Effector memory CD8-positive, alpha-beta T cell (primary cell): ENCODE measurements around the gene SAMD3.
A peak's percentile ranks its signal among the peaks of the same experiment; 100 is the strongest.
"Not testable (repeated sequence)": the region's sequence is repeated elsewhere in the genome, so short reads cannot be mapped to it uniquely, and the experiment has no call there.

Experiments used
- ATAC-seq: fragments of 150-1000 bp; cut with Tn5 transposase; replicated peaks from 2 replicates; pipeline ENCODE4 v1.10.0; 2021; ENCODE audit warnings: mild to moderate bottlenecking, moderate library complexity
- DNase-seq, 3 experiments: peaks; one replicate each; pipeline ENCODE4 v3.0.0; 2021
- H3K27ac Mint-ChIP-seq, 2 donors: one replicate each; pipeline ENCODE4 v1.8.0; 2022; ENCODE audit warnings: mild to moderate bottlenecking in 2 of 2, mixed read lengths in 2 of 2, moderate library complexity in 2 of 2
- H3K27me3 Mint-ChIP-seq, 2 donors: one replicate each; pipeline ENCODE4 v1.8.0; 2022; ENCODE audit warnings: mixed read lengths in 2 of 2
- H3K36me3 Mint-ChIP-seq: one replicate; pipeline ENCODE4 v1.8.0; 2022; ENCODE audit warnings: mild to moderate bottlenecking, moderate library complexity, mixed read lengths; ENCODE audit not compliant: insufficient read depth
- H3K4me1 Mint-ChIP-seq, 2 donors: one replicate each; pipeline ENCODE4 v1.8.0; 2022; ENCODE audit warnings: low read depth in 2 of 2, mixed read lengths in 2 of 2
- H3K4me3 Mint-ChIP-seq, 2 donors: one replicate each; pipeline ENCODE4 v1.8.0; 2022; ENCODE audit warnings: mild to moderate bottlenecking in 2 of 2, mixed read lengths in 2 of 2, moderate library complexity in 2 of 2
- H3K9me3 Mint-ChIP-seq, 2 donors: one replicate each; pipeline ENCODE4 v1.8.0; 2022; ENCODE audit warnings: mixed read lengths in 2 of 2

The SAMD3 gene

GRCh38 chr6:130203370-130203769 lies 19.4 kb downstream of the SAMD3 start:
- peaks cover 51 to 84% of the 10 kb centered on the region in 2 donors for H3K4me1 Mint-ChIP-seq
- H3K27me3 Mint-ChIP-seq: no peaks in the 10 kb centered on the region
- H3K36me3 Mint-ChIP-seq: peaks cover 80% of the 10 kb centered on the region
- H3K9me3 Mint-ChIP-seq: no peaks in the 10 kb centered on the region
- ATAC-seq (peak; percentile 17), DNase-seq (no peak)
- peak overlapping the region; percentile 66 to 73 for H3K4me3 Mint-ChIP-seq
- H3K27ac Mint-ChIP-seq: peak overlapping the region; percentile 82 to 90

DNA sequence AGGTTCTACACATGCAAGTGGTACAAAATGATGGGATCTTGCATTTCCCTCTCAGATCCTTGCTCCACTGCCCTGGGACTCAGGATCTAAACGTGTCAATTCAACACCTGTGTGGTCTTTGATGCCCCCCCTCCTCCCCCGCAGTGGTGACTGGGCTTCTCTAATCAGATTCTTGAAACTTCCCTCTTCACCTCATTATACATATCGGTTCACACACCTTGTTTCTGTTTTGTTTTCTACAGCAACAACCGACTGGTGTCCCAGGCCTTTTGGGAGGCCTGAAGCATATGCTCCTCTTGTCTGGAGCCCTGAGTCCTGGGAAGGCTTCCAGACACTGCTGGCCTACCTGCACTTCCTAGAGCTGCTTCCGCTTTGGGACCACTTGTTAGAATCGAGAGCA lies 20.0 kb downstream of the SAMD3 start:
- Mint-ChIP-seq H3K9me3 (no peaks in the 10 kb centered on the region), H3K4me3 (peak overlapping the region; percentile 66 to 73), H3K36me3 (peaks cover 80% of the 10 kb centered on the region), H3K27ac (peak overlapping the region; percentile 82 to 90), H3K4me1 (peaks cover 49 to 84% of the 10 kb centered on the region in 2 donors), H3K27me3 (no peaks in the 10 kb centered on the region)
- ATAC-seq (peak; percentile 84), DNase-seq (no peak)

GRCh38 chr6:130200020-130200419 lies 22.7 kb downstream of the SAMD3 start:
- H3K27ac Mint-ChIP-seq: peak overlapping the region; percentile 8 to 90
- peak overlapping the region in 1 of 2 donors; percentile 49 for H3K4me3 Mint-ChIP-seq
- no peak for ATAC-seq
- no peak for DNase-seq
- H3K4me1 Mint-ChIP-seq: peaks cover 53 to 84% of the 10 kb centered on the region in 2 donors
- no peaks in the 10 kb centered on the region for H3K27me3 Mint-ChIP-seq
- H3K9me3 Mint-ChIP-seq: no peaks in the 10 kb centered on the region
- peaks cover 69% of the 10 kb centered on the region for H3K36me3 Mint-ChIP-seq

GRCh38 chr6:130198483-130199035 lies 24.2 kb downstream of the SAMD3 start:
- Mint-ChIP-seq H3K27ac (peak overlapping the region; percentile 31 to 90), H3K36me3 (peaks cover 60% of the 10 kb centered on the region), H3K4me3 (peak overlapping the region in 1 of 2 donors; percentile 65), H3K4me1 (peaks cover 61 to 86% of the 10 kb centered on the region in 2 donors), H3K27me3 (no peaks in the 10 kb centered on the region), H3K9me3 (no peaks in the 10 kb centered on the region)
- ATAC-seq (no peak), DNase-seq (no peak)

DNA sequence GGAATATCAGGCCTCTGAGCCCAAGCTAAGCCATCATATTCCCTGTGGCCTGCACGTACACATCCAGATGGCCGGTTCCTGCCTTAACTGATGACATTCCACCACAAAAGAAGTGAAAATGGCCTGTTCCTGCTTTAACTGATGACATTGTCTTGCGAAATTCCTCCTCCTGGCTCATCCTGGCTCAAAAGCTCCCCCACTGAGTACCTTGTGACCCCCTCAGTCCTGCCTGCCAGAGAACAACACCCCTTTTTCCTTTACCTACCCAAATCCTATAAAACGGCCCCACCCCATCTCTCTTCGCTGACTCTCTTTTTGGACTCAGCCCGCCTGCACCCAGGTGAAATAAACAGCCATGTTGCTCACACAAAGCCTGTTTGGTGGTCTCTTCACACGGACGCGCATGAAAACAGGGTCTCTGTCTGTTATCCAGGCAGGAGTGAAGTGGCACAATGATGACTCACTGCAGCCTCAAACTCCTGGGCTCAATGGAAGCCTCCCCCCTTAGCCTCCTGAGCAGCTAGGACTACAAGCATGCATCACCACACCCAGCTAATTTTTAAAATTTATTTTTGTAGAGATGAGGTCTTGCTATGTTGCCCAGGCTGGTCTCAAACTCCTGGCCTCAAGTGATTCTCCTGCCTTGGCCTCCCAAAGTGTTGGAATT lies 24.8 kb downstream of the SAMD3 start:
- not testable (repeated sequence) for H3K27me3 Mint-ChIP-seq, ATAC-seq, DNase-seq, H3K9me3 Mint-ChIP-seq
- Mint-ChIP-seq H3K36me3 (peaks cover 58% of the 10 kb centered on the region), H3K4me3 (peak overlapping the region in 1 of 2 donors; percentile 65), H3K4me1 (peaks cover 63 to 86% of the 10 kb centered on the region in 2 donors), H3K27ac (peak overlapping the region; percentile 31 to 90)

DNA sequence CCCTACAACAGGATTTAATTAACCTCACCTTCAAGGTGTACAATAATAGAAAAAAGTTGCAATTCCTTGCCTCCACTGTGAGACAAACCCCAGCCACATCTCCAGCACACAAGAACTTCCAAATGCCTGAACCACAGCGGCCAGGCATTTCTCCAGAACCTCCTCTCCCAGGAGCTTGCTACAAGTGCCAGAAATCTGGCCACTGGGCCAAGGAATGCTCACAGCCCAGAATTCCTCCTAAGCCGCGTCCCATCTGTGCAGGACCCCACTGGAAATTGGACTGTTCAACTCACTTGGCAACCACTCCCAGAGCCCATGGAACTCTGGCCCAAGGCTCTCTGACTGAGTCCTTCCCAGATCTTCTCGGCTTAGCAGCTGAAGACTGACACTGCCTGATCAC lies 28.3 kb downstream of the SAMD3 start:
- Mint-ChIP-seq H3K36me3 (peaks cover 49% of the 10 kb centered on the region), H3K27ac (peak overlapping the region; percentile 87 to 90), H3K4me3 (peak overlapping the region in 1 of 2 donors; percentile 55), H3K4me1 (peaks cover 62 to 86% of the 10 kb centered on the region in 2 donors)
- H3K9me3 Mint-ChIP-seq, DNase-seq, H3K27me3 Mint-ChIP-seq, ATAC-seq: not testable (repeated sequence)

DNA sequence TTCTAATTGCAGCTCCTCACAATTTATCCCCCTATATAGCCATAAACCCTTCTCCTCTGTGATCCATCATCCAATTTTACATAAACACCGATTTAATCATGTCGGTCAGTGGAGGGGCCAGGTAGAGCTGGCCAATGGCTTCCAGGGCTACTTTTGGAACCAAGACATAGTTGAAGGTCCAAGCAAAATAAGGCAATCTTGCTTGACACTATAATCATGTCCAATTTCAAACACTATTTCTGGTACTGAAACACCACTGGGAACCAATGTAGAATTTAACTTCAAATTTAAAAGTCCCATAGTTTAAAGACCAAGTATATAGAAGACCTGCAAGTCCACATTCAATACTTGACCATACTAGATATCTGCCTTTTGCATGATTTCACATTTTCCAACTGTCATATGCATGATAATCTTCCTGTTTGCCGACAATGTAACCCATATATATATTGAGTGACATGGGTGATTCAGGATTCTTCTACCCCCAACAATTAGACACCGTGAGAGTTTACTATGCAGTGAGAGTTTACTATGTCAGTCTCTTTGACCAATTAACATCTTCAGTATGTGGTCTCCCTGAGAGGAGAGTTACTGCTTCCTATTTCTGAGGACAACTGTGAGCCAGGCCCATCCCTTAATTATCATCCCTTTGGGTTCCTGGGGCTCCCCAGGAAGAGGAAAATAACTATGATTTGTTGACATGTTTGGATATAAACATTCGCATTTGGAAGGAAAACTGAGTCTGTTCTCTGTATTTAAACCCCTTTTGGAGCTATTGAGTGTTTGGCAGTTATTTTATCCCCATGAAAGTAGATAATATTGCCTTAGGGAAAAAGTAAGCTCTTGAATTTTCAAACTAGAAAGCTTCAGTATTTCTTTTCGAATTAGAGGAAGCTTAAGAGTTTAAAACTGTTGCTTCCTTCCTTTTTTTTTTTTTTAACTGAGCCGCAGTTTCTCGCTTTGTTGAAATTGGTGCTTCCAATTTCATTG lies 31.8 kb downstream of the SAMD3 start:
- Mint-ChIP-seq H3K36me3 (peaks cover 41% of the 10 kb centered on the region), H3K9me3 (no peaks in the 10 kb centered on the region), H3K4me3 (peak overlapping the region in 1 of 2 donors; percentile 55), H3K4me1 (peaks cover 56 to 87% of the 10 kb centered on the region in 2 donors), H3K27ac (peak overlapping the region; percentile 87 to 90), H3K27me3 (no peaks in the 10 kb centered on the region)
- no peak for ATAC-seq
- no peak for DNase-seq

DNA sequence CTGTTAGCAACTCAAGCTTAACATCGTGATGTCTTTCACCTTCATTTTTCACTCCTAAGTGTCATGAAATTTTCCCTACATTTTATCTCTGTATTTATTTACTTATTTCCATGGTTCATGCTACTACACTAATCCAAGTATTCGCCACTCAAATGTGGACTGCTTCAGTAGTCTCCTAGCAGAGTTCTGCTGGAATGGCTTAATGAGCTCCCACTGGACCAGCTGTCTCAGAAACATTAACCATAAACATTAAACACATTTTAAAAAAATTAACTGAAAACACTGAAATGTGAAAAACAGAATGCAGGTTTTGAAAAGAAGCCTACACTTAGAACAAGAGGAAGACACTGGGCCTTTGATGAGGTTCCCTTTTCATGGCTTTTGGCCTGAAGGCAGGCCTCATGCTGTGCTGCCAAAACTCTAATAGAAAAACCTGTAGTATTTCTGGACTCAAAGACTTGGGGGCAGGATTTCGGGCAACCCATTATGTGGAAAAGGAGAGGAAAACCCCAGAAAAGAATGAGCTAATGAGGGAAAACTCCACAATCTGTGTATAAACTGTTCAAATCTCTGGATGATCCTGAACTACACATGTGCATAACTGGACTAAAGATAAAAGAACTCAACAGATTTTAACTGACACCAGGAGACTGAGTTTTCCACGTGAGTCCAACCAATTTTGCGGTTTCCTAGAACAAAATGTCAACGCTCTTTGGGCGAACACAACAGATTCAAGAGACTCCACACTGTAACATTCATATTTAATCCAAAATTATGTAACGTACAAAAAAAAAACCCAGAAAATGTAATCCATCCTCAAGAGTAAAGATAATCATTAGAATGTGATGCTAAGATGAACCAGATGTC lies 33.0 kb downstream of the SAMD3 start:
- H3K4me1 Mint-ChIP-seq: peaks cover 44 to 84% of the 10 kb centered on the region in 2 donors
- peak overlapping the region; percentile 2 to 90 for H3K27ac Mint-ChIP-seq
- H3K4me3 Mint-ChIP-seq: peak overlapping the region in 1 of 2 donors; percentile 4
- DNase-seq: no peak
- H3K9me3 Mint-ChIP-seq: no peaks in the 10 kb centered on the region
- H3K27me3 Mint-ChIP-seq: no peaks in the 10 kb centered on the region
- no peak for ATAC-seq
- peaks cover 40% of the 10 kb centered on the region for H3K36me3 Mint-ChIP-seq

DNA sequence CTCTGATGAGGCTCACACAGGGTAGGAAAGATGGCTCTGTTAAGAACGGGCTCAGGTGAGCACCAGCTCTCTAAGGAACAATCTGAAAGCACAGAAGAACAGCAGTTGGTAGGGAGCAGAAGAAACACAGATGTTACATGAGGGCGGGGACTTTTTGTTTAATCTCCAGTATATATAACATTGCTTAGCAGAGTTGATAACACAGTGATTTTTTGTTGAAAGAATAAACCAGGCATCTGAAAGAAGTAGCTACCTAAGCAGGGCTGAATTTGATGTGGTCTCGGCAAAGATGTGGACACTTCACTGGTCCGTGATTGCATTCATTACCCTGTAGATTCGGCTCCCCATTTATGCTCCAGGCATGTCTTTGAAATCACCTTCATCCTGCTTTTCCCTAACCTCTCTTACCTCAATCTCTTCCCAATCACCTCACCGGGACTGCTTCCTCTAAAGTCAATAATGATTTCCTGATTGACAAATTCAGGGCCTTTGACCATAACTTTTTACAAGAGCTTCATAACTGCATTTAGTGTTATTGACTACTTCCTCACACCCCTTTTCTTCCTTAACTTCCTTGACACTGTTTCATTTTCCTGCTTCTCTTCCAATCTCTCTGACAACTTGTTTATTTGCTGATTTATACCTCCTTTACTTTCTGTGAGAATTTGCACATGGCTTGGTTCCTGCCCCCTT lies 34.4 kb downstream of the SAMD3 start:
- Mint-ChIP-seq H3K4me3 (peak overlapping the region in 1 of 2 donors; percentile 4), H3K27me3 (no peaks in the 10 kb centered on the region), H3K9me3 (no peaks in the 10 kb centered on the region), H3K4me1 (peaks cover 37 to 86% of the 10 kb centered on the region in 2 donors), H3K36me3 (peaks cover 46% of the 10 kb centered on the region), H3K27ac (peak overlapping the region; percentile 2 to 90)
- DNase-seq (no peak), ATAC-seq (no peak)

DNA sequence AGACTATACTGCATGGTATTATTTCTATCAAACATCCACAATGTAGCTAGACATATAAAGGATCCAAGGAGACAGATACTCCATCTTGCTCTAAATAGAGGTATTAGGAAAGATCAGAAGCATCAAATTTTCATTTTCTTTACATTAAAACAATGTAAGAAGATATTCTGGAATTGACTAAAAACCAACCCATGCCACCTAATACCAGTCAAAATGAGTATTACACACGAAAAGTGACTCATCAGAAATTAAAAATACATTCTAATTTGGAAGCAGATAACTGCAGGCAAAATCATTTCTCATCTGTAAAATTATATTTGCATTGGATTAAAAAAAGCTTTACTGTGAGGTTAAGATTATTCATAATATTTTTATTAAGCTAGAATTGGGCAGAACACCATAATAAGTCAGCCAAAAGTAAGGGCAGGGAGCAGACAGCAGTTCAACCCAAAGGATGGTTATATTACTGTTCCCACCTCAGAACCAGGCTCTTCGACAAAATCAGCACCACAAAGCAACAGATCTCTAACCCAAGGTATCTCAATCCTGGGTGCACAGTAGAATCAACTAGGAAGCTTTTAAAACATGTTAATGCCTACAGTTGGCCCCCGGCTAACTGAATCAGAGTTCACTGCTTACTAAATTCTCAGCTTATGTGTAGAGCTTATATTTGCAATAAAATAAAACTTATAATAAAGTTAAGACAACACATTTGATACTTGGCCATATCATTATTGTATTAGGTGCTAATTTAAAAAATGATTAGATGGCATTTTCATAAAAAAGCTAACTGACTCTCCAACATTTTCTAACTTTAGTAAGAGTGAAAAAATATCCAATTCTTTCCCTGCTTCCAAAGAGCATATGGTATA lies 35.2 kb downstream of the SAMD3 start:
- no peaks in the 10 kb centered on the region for H3K9me3 Mint-ChIP-seq
- H3K27ac Mint-ChIP-seq: peak overlapping the region; percentile 2 to 90
- DNase-seq: no peak
- ATAC-seq: no peak
- no peaks in the 10 kb centered on the region for H3K27me3 Mint-ChIP-seq
- peaks cover 29 to 83% of the 10 kb centered on the region in 2 donors for H3K4me1 Mint-ChIP-seq
- peak overlapping the region in 1 of 2 donors; percentile 16 for H3K4me3 Mint-ChIP-seq
- peaks cover 46% of the 10 kb centered on the region for H3K36me3 Mint-ChIP-seq

- H3K27ac Mint-ChIP-seq: peak overlapping the region; percentile 2 to 90
Observed at GRCh38 chr6:130185658-130186057, 37.1 kb downstream of the SAMD3 start.

More at GRCh38 chr6:130185658-130186057, 37.1 kb downstream of the SAMD3 start:
- Mint-ChIP-seq H3K4me1 (peaks cover 25 to 76% of the 10 kb centered on the region in 2 donors), H3K36me3 (peaks cover 60% of the 10 kb centered on the region), H3K27me3 (no peaks in the 10 kb centered on the region), H3K9me3 (no peaks in the 10 kb centered on the region), H3K4me3 (peak overlapping the region in 1 of 2 donors; percentile 11)
- ATAC-seq (no peak), DNase-seq (no peak)
